Gastroesophageal sphincter (tissue), 2 donors: ENCODE measurements around the gene ZNF664.

Experiments
- EP300 ChIP-seq: sonication (generic); formaldehyde crosslinking; IDR thresholded peaks from one replicate; pipeline ENCODE4 v1.6.1; 2017; ENCODE audit warnings: antibody characterized with exemption, mild to moderate bottlenecking
- POLR2A ChIP-seq, 2 donors: fragments of 450-650 bp; IDR thresholded peaks; one replicate each; pipeline ENCODE4 v1.6.1; 2017; ENCODE audit warnings: antibody characterized with exemption in 2 of 2, mild to moderate bottlenecking in 2 of 2, moderate library complexity in 1 of 2

DNA sequence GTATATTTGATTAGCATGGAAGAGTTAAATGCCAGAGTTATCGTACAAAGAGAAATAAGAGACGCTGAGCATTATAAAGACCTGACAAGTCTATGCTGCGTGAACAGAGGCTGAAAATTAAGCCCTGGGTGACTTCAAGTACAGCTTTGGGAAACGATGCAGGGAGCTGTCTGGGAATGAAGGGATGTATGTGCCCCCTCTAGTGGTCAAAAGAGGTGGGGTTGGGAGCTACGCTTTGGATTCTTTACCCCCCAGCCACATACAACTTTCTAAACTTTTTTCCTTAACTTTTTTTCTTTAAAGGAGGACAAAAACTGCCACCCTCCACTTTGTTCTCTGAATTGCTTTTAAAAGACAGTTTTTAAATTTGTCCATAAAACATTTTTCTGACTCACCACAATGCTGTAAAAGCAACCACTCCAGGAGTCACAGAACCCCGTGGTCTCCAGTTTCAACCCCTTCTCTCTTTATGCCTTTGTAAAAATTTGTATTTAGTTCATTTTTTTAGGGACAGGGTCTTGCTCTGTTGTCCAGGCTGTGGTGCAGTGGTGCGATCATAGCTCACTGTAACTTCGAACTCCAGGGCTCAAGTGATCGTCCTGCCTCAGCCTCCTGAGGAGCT is 59.4 kb downstream of the ZNF664 start:
- TF ChIP-seq POLR2A (IDR thresholded peaks at IDR 0.05) (no peak), EP300 (no peak)
